Endothelial cell of umbilical vein (primary cell): ENCODE data around the gene CACNB4. TPM values are rescaled to one million over a fixed set of nuclear protein-coding genes. Genes with fewer than 3 reads are reported as not detected.

Experiments used
- BruUV-seq: library from RNA; stranded (reverse); fragments of 400-500 nt; replicated peaks from 2 replicates; lab custom pipeline; 2021; lab: Mats Ljungman, UMichigan
- CTCF ChIA-PET: fragments of 300-600, 350-600 bp; sonication (Branson Sonifier 250); formaldehyde crosslinking; loops from one replicate; lab custom pipeline; 2021; ENCODE audit warnings: antibody characterized with exemption, inconsistent platforms; lab: Charles Lee
- POLR2A ChIA-PET: fragments of 300-600, 350-600 bp; sonication (Branson Sonifier 250); formaldehyde crosslinking; loops from one replicate; lab custom pipeline; 2021; ENCODE audit warnings: antibody characterized with exemption, inconsistent platforms; lab: Charles Lee
- DNase-seq: peaks from one replicate; pipeline ENCODE4 v3.0.0-alpha.2; 2011; ENCODE audit warnings: low read depth, low spot score
- FAIRE-seq: peaks from 2 replicates; lab custom pipeline; 2011; peaks lifted over from hg19 to GRCh38; lab: Jason Lieb, UNC
- H2AFZ ChIP-seq: 2 replicates; pipeline ENCODE4 v1.6.0; 2012; ENCODE audit warnings: low read depth, low read length, control low read depth, inconsistent platforms
- H3K27ac ChIP-seq: 2 replicates; pipeline ENCODE4 v1.5.1; 2011; ENCODE audit warnings: low read depth, mild to moderate bottlenecking, control low read depth, low read length, moderate library complexity; ENCODE audit not compliant: insufficient read depth
- H3K27me3 ChIP-seq, 2 experiments: 2 replicates each; pipeline versions ENCODE4 v1.6.0 to v1.6.1; 2011; ENCODE audit warnings: low read length in 2 of 2, mixed read lengths in 1 of 2; ENCODE audit not compliant: control insufficient read depth in 2 of 2, insufficient read depth in 2 of 2
- H3K36me3 ChIP-seq, 2 experiments: 2 replicates in 1 of 2; 3 replicates in 1 of 2; pipeline ENCODE4 v1.5.1; 2011; ENCODE audit warnings: low read length in 2 of 2, mild to moderate bottlenecking in 1 of 2, moderate library complexity in 1 of 2; ENCODE audit not compliant: control insufficient read depth in 2 of 2, insufficient read depth in 2 of 2; ENCODE audit errors: extremely low read depth in 1 of 2
- H3K4me1 ChIP-seq: 3 replicates; pipeline ENCODE4 v1.5.1; 2011; ENCODE audit warnings: mild to moderate bottlenecking, low read length; ENCODE audit not compliant: control insufficient read depth, insufficient read depth; ENCODE audit errors: extremely low read depth
- H3K4me2 ChIP-seq: 2 replicates; pipeline ENCODE4 v1.6.1; 2011; ENCODE audit warnings: low read length, control low read depth, mixed read lengths; ENCODE audit not compliant: insufficient read depth
- H3K4me3 ChIP-seq, 3 experiments: fragments of 200-600 bp in 1 of 3; sonication (generic), shearing (Covaris generic) in 1 of 3; replicated peaks in 1 of 3; 2 replicates each; pipeline ENCODE4 v1.5.1; 2011 to 2016; ENCODE audit warnings: control low read depth in 3 of 3, low read length in 3 of 3, mild to moderate bottlenecking in 2 of 3, inconsistent platforms in 1 of 3, low read depth in 1 of 3, moderate library complexity in 1 of 3; ENCODE audit not compliant: insufficient read depth in 1 of 3
- H3K79me2 ChIP-seq: 2 replicates; pipeline ENCODE4 v1.6.0; 2012; ENCODE audit warnings: low read length, inconsistent platforms; ENCODE audit not compliant: control insufficient read depth, insufficient read depth
- H3K9ac ChIP-seq: replicated peaks from 2 replicates; pipeline ENCODE3; 2011; ENCODE audit warnings: low read length, control low read depth; ENCODE audit not compliant: insufficient read depth; ENCODE audit errors: extremely low read depth
- H3K9me1 ChIP-seq: replicated peaks from 3 replicates; pipeline ENCODE4 v1.6.0; 2011; ENCODE audit warnings: mild to moderate bottlenecking, low read length; ENCODE audit not compliant: control insufficient read depth, insufficient read depth; ENCODE audit errors: extremely low read depth
- H3K9me3 ChIP-seq: replicated peaks from 2 replicates; pipeline ENCODE4 v1.5.1; 2012; ENCODE audit warnings: low read length, inconsistent platforms; ENCODE audit not compliant: control insufficient read depth, insufficient read depth
- H4K20me1 ChIP-seq: replicated peaks from 2 replicates; pipeline ENCODE3; 2011; ENCODE audit warnings: mild to moderate bottlenecking, low read length; ENCODE audit not compliant: control insufficient read depth, insufficient read depth; ENCODE audit errors: extremely low read depth
- EZH2 ChIP-seq: IDR thresholded peaks from 2 replicates; pipeline ENCODE4 v1.6.1; 2012; ENCODE audit warnings: borderline replicate concordance, low read depth, mild to moderate bottlenecking, moderate library complexity, low read length, inconsistent platforms; ENCODE audit not compliant: severe bottlenecking
- FOS ChIP-seq: IDR thresholded peaks from 2 replicates; pipeline ENCODE4 v1.6.1; 2011; ENCODE audit warnings: mild to moderate bottlenecking, low read length, moderate library complexity, borderline replicate concordance; ENCODE audit not compliant: insufficient read depth
- GATA2 ChIP-seq: IDR thresholded peaks from 2 replicates; pipeline ENCODE4 v1.7.0; 2011; ENCODE audit warnings: low read depth, mild to moderate bottlenecking, moderate library complexity, mixed read lengths, low read length; ENCODE audit not compliant: insufficient read length, insufficient read depth
- JUN ChIP-seq: IDR thresholded peaks from 2 replicates; pipeline ENCODE4 v1.6.1; 2011; ENCODE audit warnings: borderline replicate concordance, low read depth; ENCODE audit not compliant: insufficient read length, insufficient read depth
- MYC ChIP-seq: IDR thresholded peaks from one replicate; pipeline ENCODE4 v1.6.1; 2011; ENCODE audit warnings: mild to moderate bottlenecking, low read depth, low read length
- POLR2A ChIP-seq: IDR thresholded peaks from 2 replicates; pipeline ENCODE4 v1.6.1; 2012; ENCODE audit warnings: low read depth, mild to moderate bottlenecking, control low read depth, low read length
- POLR2AphosphoS5 ChIP-seq: IDR thresholded peaks from 2 replicates; pipeline ENCODE4 v1.6.1; 2012; ENCODE audit warnings: low read depth, mild to moderate bottlenecking, control low read depth, low read length, moderate library complexity; ENCODE audit not compliant: insufficient read depth
- dilution Hi-C: fragments of 300-500 bp; cut with MboI; formaldehyde crosslinking; loops from one replicate; pipeline ENCODE4 v1.15.0; 2019; ENCODE audit warnings: low sequenced_read_pairs; ENCODE audit not compliant: extremely low pct_ligation_motif_present
- intact Hi-C: fragments of 100-400 bp; cut with micrococcal nuclease; formaldehyde crosslinking; loops from one replicate; pipeline ENCODE4 v1.10.0; 2022
- polyA plus RNA-seq, 4 experiments: library from polyadenylated mRNA; depleted of rRNA in 3 of 4; stranded (reverse) in 3 of 4; unstranded in 1 of 4; fragments of >200 nt; gene quantifications; 2 replicates each; pipeline versions ENCODE4 v1.2.1 to v1.2.3, GENCODE V29; 2011 to 2012; ENCODE audit warnings: missing spikeins in 1 of 4
- total RNA-seq: library from RNA; stranded (reverse); gene quantifications from 2 replicates; pipeline ENCODE4 v1.2.3, GENCODE V29; 2021
- TF ChIP-seq, protein P1 (sequence below): IDR thresholded peaks from 2 replicates; pipeline ENCODE4 v1.6.1; 2011; ENCODE audit not compliant: insufficient read depth, insufficient read length

CACNB4 gene
- total and polyA plus RNA-seq, 2 donors (not counting 3 experiments of a cell fraction or from before 2014, with no cell fraction given): 0.23 to 0.58 TPM

GRCh38 chr2:151833984-151834383, 264.9 kb downstream of the CACNB4 start:
- H3K9ac ChIP-seq: no peak overlapping the region
- intact Hi-C loops (no loop called here), dilution Hi-C loops (no loop called here)
- FAIRE-seq (no peak), DNase-seq (no peak)
- no peaks in the 10 kb centered on the region for H3K4me1 ChIP-seq
- no peak overlapping the region for H3K4me2 ChIP-seq
- no TSS peak for BruUV-seq
- no peaks in the 10 kb centered on the region for H3K9me1 ChIP-seq
- H4K20me1 ChIP-seq: no peaks in the 10 kb centered on the region
- no peaks in the 10 kb centered on the region for H3K9me3 ChIP-seq
- H3K27me3 ChIP-seq: no peaks in the 10 kb centered on the region
- no peaks in the 10 kb centered on the region for H3K79me2 ChIP-seq
- H2AFZ ChIP-seq: no peak overlapping the region
- POLR2A ChIA-PET: no interaction called here
- no peaks in the 10 kb centered on the region for H3K36me3 ChIP-seq
- TF ChIP-seq EZH2 (no peak), POLR2A (no peak), MYC (no peak), GATA2 (no peak), JUN (no peak), FOS (no peak), POLR2AphosphoS5 (no peak)
- TF ChIP-seq, protein P1, sequence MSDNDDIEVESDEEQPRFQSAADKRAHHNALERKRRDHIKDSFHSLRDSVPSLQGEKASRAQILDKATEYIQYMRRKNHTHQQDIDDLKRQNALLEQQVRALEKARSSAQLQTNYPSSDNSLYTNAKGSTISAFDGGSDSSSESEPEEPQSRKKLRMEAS: no peak
- H3K4me3 ChIP-seq: no peak overlapping the region
- no peak overlapping the region for H3K27ac ChIP-seq
- CTCF ChIA-PET: interaction anchor here (1.0 kb wide), 1 partner anchor 12 kb away, joined by 3 read pairs; no protein-coding TSS in a partner anchor

DNA sequence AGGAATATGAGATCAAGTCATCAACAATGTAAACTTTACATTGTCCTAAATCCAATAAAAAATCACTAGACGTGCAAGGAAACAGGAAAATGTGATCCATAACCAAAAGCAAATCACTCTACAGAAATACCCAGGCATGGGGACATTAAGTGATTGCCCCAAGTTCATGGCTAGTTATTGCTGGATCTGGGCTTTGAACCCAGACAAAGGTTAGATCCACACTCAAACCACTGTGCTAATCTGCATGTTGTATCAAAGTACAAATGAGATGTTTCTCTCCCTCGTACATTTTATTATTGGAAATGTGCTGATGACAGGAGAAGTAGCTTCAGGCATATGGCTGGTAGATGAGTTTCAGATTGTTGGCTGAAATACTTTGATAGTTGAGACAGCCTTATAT, 267.9 kb downstream of the CACNB4 start:
- BruUV-seq: no TSS peak
- no peak for DNase-seq
- Histone ChIP-seq H3K79me2 (peaks cover 22% of the 10 kb centered on the region), H3K27ac (no peak overlapping the region), H3K4me1 (peaks cover 17% of the 10 kb centered on the region), H3K9ac (no peak overlapping the region), H3K9me1 (no peaks in the 10 kb centered on the region), H3K4me3 (no peak overlapping the region), H4K20me1 (no peaks in the 10 kb centered on the region), H2AFZ (no peak overlapping the region), H3K9me3 (no peaks in the 10 kb centered on the region), H3K4me2 (no peak overlapping the region), H3K27me3 (no peaks in the 10 kb centered on the region), H3K36me3 (no peaks in the 10 kb centered on the region)
- ChIA-PET POLR2A (no interaction called here), CTCF (no interaction called here)
- intact Hi-C loops: no loop called here
- dilution Hi-C loops: no loop called here
- no peak for FAIRE-seq
- TF ChIP-seq GATA2 (no peak), EZH2 (no peak), POLR2A (no peak), MYC (no peak), JUN (no peak)
- TF ChIP-seq, protein P1: no peak
